Choroid plexus epithelial cell (primary cell): ENCODE data around the gene DENND5B.
A peak's percentile ranks its signal among the peaks of the same experiment; 100 is the strongest.

ENCODE experiments used
- DNase-seq: peaks from one replicate; pipeline ENCODE4 v3.0.0-alpha.2; 2010; ENCODE audit warnings: low read depth
- H3K4me3 ChIP-seq: 2 replicates; pipeline ENCODE4 v1.5.1; 2011; ENCODE audit warnings: low read depth, mild to moderate bottlenecking, control low read depth, low read length, moderate library complexity
- TF ChIP-seq, protein P1 (sequence below): conservative IDR thresholded peaks from 2 replicates; pipeline ENCODE4 v1.5.1; 2011; ENCODE audit warnings: low read depth, mild to moderate bottlenecking, control low read depth, inconsistent platforms, low read length, moderate library complexity

DENND5B gene

DNA sequence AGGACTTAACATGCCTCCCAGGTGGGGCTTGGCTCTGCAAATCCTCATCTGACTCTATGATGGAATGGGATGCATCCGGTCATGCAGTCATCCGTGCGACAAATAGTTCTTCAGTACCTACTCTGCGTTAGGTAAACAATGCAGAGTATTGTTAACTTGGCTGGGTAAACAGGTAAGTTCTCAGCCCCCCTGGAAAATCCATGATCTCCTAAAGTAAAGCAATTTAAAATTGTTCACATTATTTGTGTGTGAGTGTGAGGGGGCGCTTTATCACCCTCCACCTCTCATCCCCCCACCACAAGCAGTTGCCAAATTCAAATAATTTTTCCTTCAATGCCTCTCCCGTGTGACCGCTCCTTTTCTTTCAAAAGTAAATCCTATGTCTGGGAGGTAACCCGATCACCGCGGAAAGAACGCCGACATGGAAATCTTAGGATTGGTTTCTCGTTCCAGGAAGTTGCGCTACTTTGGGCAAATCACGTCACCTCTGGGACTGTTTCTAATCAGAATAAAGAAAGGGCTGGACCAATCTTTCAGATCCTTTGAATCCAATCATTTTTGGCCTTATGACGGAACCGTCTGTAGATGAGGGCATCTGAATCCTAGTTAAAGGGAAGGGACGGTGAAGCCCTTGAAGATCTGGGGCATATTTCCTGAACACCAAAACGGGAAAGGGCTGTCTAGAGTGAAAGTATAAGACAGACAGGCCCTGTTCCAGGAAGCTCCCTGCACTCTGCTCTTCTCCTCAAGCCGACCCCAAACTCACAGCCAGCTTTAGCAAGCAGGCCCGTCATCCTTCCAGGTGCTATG, 221.0 kb downstream of the DENND5B start:
- peak; percentile 69 for DNase-seq
- TF ChIP-seq, protein P1, sequence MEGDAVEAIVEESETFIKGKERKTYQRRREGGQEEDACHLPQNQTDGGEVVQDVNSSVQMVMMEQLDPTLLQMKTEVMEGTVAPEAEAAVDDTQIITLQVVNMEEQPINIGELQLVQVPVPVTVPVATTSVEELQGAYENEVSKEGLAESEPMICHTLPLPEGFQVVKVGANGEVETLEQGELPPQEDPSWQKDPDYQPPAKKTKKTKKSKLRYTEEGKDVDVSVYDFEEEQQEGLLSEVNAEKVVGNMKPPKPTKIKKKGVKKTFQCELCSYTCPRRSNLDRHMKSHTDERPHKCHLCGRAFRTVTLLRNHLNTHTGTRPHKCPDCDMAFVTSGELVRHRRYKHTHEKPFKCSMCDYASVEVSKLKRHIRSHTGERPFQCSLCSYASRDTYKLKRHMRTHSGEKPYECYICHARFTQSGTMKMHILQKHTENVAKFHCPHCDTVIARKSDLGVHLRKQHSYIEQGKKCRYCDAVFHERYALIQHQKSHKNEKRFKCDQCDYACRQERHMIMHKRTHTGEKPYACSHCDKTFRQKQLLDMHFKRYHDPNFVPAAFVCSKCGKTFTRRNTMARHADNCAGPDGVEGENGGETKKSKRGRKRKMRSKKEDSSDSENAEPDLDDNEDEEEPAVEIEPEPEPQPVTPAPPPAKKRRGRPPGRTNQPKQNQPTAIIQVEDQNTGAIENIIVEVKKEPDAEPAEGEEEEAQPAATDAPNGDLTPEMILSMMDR = no peak
- H3K4me3 ChIP-seq = peak overlapping the region; percentile 8

- peak; percentile 21 for DNase-seq
- TF ChIP-seq, protein P1 = no peak
- no peak overlapping the region for H3K4me3 ChIP-seq
Measured at GRCh38 chr12:31368666-31369361, 222.1 kb downstream of the DENND5B start.

DNA sequence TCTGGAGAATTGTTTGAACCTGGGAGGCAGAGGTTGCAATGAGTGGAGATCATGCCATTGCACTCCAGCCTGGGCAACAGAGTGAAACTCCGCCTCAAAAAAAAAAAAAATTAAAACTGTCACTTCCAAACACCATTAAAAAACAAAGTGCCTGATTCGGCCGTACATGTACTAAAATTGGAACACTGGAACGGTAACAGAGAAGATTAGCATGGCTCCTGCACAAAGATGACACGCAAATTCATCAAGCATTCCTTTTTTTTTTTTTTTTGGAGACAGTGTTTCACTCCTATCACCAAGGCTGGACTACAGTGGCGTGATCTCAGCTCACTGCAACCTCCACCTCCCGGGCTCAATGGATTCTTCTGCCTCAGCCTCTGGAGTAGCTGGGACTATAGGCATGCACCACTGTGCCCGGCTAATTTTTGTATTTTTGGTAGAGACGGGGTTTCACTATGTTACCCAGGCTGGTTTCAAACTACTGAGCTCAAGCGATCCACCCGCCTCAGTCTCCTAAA, 224.8 kb downstream of the DENND5B start:
- no peak overlapping the region for H3K4me3 ChIP-seq
- TF ChIP-seq, protein P1 = no peak
- no peak for DNase-seq

DNA sequence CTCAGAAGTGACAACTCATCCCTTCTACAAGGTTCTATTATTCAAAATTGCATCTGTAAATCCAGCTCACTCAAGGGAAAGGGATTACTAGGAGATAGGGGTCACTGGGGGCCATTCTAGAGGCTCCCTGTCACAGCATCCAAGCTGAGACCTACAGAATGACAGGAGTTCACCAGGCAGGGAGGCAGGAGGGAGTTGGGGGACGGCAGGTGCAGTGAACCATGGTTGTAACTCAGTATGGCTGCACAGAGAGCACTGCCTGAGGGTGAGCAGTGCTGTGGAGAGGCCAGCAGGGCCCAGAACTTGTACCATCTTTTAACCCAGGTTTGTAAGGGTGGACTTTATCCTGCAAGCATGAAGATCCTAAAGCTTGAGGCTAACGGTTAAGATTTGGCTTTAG, 227.1 kb downstream of the DENND5B start:
- TF ChIP-seq, protein P1 = no peak
- no peak for DNase-seq
- H3K4me3 ChIP-seq = no peak overlapping the region

DNA sequence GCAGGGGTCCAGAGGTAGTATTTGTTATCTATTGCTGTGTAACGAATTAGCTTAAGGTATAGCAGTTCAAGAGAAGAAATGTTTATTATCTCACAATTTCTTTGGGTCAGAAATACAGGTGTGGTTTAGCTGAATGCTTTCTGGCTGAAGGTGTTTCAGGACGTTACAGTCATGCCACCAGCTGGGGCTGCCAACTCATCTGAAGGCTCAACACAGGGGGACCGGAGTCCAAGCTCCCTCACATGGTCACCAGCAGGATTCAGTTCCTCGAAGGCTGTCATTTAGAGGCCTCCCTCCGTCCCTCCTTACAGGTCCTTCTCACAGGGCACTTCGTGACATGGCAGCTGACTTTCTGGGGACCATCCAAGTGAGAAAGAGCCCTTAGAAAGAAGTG, 227.5 kb downstream of the DENND5B start:
- TF ChIP-seq, protein P1 = no peak
- H3K4me3 ChIP-seq = no peak overlapping the region
- no peak for DNase-seq

- TF ChIP-seq, protein P1 = no peak
- H3K4me3 ChIP-seq = no peak overlapping the region
- peak; percentile 8 for DNase-seq
Measured at GRCh38 chr12:31362759-31363415, 228.0 kb downstream of the DENND5B start.
